Ectodermal cell (in vitro differentiated cells): ENCODE results near the gene KDM7A.

Source experiments
- H3K27ac ChIP-seq: 2 replicates; pipeline ENCODE4 v1.7.0; 2013; ENCODE audit warnings: mild to moderate bottlenecking, low read depth, low read length; ENCODE audit not compliant: insufficient read depth, poor library complexity, severe bottlenecking
- H3K27me3 ChIP-seq: 2 replicates; pipeline ENCODE4 v1.7.0; 2013; ENCODE audit warnings: mild to moderate bottlenecking, low read length; ENCODE audit not compliant: insufficient read depth, control insufficient read depth, poor library complexity, severe bottlenecking
- H3K36me3 ChIP-seq: one replicate; pipeline ENCODE4 v1.7.0; 2013; ENCODE audit warnings: low read length; ENCODE audit not compliant: control insufficient read depth, insufficient read depth
- H3K4me1 ChIP-seq: one replicate; pipeline ENCODE4 v1.7.0; 2013; ENCODE audit warnings: low read length; ENCODE audit not compliant: control insufficient read depth, insufficient read depth
- H3K4me3 ChIP-seq: 2 replicates; pipeline ENCODE4 v1.7.0; 2013; ENCODE audit warnings: low read depth, low read length, control low read depth; ENCODE audit not compliant: insufficient read depth
- H3K9me3 ChIP-seq: 2 replicates; pipeline ENCODE4 v1.7.0; 2013; ENCODE audit warnings: mild to moderate bottlenecking, low read length, moderate library complexity; ENCODE audit not compliant: control insufficient read depth
- WGBS, 2 experiments: methylation state at CpG; one replicate each; pipeline ENCODE4 v1.1.7; 2013; ENCODE audit warnings: missing lambda C conversion rate in 2 of 2; 5-methylcytosine and 5-hydroxymethylcytosine counted together

The KDM7A gene

DNA sequence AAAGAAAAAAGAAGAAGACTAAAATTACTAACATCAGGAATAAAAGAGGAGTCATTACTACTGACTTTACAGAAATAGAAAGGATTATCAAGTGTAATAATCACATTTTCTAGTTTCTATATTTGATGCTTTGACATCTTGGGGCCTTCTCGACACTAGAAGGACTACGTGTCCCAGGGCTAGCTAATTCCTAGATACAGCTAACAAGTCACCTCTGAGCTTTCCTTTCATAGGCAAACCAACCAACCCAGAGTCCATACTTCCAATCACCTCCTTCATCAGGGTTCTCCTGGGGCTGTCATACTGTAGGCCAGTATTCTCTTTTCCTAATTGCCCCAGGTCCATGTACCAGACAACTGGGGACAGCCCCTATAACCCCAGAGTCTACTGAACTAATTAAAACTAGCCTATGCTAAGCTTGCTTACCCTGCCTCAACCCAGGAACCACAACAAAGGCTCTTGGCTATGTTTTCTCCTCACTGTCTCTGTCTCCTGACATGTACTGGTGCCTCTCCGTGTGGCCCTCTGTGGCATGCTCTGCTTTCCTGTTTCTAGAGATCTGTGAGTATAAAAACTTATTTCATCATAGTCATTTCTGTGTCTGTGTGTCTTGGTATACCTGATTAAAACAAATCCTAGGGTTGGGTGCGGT is 107.4 kb downstream of the KDM7A start:
- Histone ChIP-seq H3K4me1 (no peaks in the 10 kb centered on the region), H3K4me3 (no peak overlapping the region), H3K9me3 (peaks cover 5% of the 10 kb centered on the region), H3K27ac (no peak overlapping the region), H3K27me3 (no peaks in the 10 kb centered on the region), H3K36me3 (no peaks in the 10 kb centered on the region)
- 91 to 97% methylated on average over 4 of the region's 4 CpGs for WGBS, 2 experiments

GRCh38 chr7:140068033-140068432 is 108.8 kb downstream of the KDM7A start:
- peaks cover 5% of the 10 kb centered on the region for H3K9me3 ChIP-seq
- no CpG with 5 or more reads among the region's 2 CpGs for WGBS, 2 experiments

GRCh38 chr7:140067052-140067451 is 109.7 kb downstream of the KDM7A start:
- Histone ChIP-seq H3K36me3 (no peaks in the 10 kb centered on the region), H3K4me3 (no peak overlapping the region), H3K9me3 (peaks cover 5% of the 10 kb centered on the region), H3K27me3 (peaks cover 21% of the 10 kb centered on the region), H3K4me1 (no peaks in the 10 kb centered on the region), H3K27ac (no peak overlapping the region)
- WGBS, 2 experiments = 92 to 95% methylated on average over 2 of the region's 2 CpGs

More at GRCh38 chr7:140068033-140068432, 108.8 kb downstream of the KDM7A start:
- no peaks in the 10 kb centered on the region for H3K4me1 ChIP-seq
- H3K4me3 ChIP-seq = no peak overlapping the region
- no peaks in the 10 kb centered on the region for H3K36me3 ChIP-seq
- H3K27me3 ChIP-seq = peaks cover 11% of the 10 kb centered on the region
- no peak overlapping the region for H3K27ac ChIP-seq

GRCh38 chr7:140062528-140063299 is 114.1 kb downstream of the KDM7A start, which contains the start of gene PARP12:
Gene PARP12 (minus strand): TSS chr7:140062951. CDS start chr7:140062847, 104 bp downstream.
- H3K27ac ChIP-seq = no peak within 1 kb of the TSS

GRCh38 chr7:140062118-140062527 is 114.7 kb downstream of the KDM7A start:
- Histone ChIP-seq H3K36me3 (no peaks in the 10 kb centered on the region), H3K4me3 (peak overlapping the region; percentile 45), H3K27ac (no peak overlapping the region), H3K9me3 (peaks cover 5% of the 10 kb centered on the region), H3K27me3 (peaks cover 38% of the 10 kb centered on the region), H3K4me1 (no peaks in the 10 kb centered on the region)
- WGBS, 2 experiments = 19 to 21% methylated on average over 32 of the region's 32 CpGs

More at GRCh38 chr7:140062528-140063299, 114.1 kb downstream of the KDM7A start, which contains the start of gene PARP12:
- Histone ChIP-seq H3K36me3 (no peaks in the 10 kb centered on the region), H3K9me3 (peaks cover 5% of the 10 kb centered on the region), H3K4me1 (no peaks in the 10 kb centered on the region), H3K4me3 (peak within 1 kb of the TSS; percentile 45), H3K27me3 (peaks cover 38% of the 10 kb centered on the region)
- WGBS, 2 experiments = 1 to 2% methylated on average over 106 of the region's 106 CpGs

DNA sequence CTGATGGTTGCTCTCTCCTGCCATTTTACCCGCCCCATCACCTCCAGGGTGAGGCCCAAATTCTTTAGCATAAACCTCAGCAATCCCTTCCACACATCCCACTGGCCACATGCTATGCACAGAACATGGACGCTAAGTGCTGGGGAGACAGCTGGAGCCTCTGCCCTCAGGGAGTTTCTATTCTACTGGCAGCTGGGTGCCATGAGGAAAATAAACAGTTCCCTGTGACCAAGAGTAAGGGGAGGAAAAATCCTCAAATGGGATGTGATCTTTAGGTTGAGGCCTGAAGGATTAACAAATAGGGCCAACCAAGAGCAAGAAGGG is 115.2 kb downstream of the KDM7A start:
- 91% methylated on average over 2 of the region's 2 CpGs for WGBS, 2 experiments
- peaks cover 38% of the 10 kb centered on the region for H3K27me3 ChIP-seq

DNA sequence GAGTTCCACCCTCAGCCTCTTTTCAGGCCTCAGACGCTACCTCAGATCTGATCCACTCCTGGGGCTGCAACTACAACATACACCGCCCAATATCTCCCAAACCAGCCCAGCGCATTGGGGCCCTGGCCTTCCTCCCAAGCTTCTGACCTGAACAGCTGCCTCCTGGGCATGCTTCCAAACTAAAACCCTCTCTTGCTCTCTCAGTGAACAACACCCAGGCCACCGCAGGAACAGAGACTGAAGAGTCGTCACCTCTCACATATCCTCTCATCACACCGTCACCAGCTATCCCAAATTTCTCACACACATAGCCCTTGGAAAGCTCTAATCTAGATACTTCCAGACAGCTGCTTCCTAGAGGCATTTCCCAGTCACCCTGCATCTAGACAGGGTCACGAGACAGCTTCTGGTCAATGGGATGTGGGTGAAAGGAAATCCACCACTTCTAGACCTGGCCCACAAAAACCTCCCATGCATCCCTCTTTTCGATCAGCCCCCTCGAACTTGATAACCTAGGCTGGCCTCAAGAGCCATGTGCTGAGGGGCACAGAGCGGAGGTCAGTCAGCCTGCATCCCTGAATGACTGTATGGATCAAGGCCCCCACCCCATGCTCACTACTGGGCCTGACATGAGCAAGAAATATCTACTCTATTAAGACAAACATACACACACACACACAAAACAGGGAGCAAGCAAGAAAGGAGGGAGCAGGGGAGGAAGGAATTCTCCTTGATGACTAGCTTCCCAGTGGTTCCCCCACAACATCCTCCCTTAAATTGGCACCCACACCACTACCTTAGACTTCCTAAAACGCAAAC is 115.8 kb downstream of the KDM7A start:
- Histone ChIP-seq H3K9me3 (no peaks in the 10 kb centered on the region), H3K4me3 (no peak overlapping the region), H3K27me3 (peaks cover 38% of the 10 kb centered on the region), H3K36me3 (no peaks in the 10 kb centered on the region), H3K27ac (no peak overlapping the region), H3K4me1 (no peaks in the 10 kb centered on the region)
- WGBS, 2 experiments = 94 to 96% methylated on average over 11 of the region's 11 CpGs

More for the DNA sequence above, 115.2 kb downstream of the KDM7A start:
- H3K4me1 ChIP-seq = no peaks in the 10 kb centered on the region
- H3K36me3 ChIP-seq = no peaks in the 10 kb centered on the region
- H3K9me3 ChIP-seq = peaks cover under 1% of the 10 kb centered on the region
- H3K4me3 ChIP-seq = no peak overlapping the region
- H3K27ac ChIP-seq = no peak overlapping the region

DNA sequence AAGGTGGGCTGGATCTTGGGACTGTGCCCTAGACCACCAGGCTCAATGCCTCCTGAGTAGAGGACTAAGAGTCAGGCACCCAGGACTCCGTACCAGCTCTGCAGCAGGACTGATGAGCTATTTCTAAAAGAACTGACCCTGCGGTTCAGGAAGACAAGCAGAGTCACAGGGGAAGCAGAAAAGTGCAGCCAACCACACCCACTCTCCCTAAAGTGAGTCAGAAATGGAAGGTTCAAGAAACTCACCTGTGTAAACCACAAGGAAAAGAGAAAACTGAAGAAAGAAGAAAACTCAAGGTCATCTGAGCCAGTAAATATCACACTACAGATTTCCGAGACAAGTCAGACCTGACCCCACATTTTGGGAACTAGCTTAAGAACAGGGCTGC is 116.5 kb downstream of the KDM7A start:
- Histone ChIP-seq H3K27me3 (peaks cover 38% of the 10 kb centered on the region), H3K27ac (no peak overlapping the region), H3K36me3 (no peaks in the 10 kb centered on the region), H3K9me3 (no peaks in the 10 kb centered on the region), H3K4me1 (no peaks in the 10 kb centered on the region), H3K4me3 (no peak overlapping the region)
- WGBS, 2 experiments = 94 to 95% methylated on average over 3 of the region's 3 CpGs

DNA sequence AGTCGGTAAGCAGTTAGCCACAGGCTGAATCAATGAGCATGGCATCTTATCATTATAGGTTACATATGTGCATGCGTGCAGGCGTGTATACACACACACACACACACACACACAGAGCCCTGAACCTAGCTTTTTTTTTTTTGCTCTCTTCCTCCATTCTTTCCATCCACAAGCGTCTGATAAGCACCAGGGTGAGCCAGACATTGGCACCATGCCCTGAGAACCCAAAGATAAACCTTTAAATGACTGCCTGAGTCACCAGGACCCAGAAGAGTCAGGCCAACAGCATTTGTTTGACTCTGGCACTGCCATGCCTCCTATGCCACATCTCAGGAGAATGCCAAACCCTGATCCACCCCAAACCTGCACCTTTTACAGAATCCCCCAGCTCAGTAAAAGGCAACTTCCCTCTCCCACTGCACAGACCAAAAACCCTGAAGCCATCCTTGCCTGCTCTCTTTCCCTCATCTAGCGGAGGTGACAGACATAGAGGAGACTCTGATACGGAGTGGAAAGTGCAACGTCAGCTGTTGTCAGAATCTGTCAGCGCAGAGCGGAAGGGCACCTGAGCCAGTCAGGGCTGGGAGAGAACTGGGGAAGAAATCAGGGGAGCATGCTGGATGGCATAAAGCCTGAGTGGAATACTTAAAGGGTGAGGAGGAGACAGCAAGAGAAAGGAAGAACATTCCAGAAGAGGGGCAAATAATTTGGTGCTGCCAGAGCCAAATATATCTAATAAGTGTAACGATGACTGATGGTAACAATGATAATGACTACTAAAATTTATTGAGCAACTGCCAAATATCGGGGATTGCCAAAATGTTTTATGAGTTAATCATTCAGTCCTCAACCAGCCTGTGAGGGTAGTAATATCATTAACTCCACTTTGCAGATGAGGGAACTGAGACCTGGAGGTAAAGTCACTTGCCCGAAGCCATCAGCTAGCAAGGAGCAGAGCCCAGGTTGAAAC is 117.2 kb downstream of the KDM7A start:
- Histone ChIP-seq H3K4me3 (no peak overlapping the region), H3K4me1 (no peaks in the 10 kb centered on the region), H3K27me3 (peaks cover 38% of the 10 kb centered on the region), H3K27ac (no peak overlapping the region), H3K36me3 (no peaks in the 10 kb centered on the region), H3K9me3 (no peaks in the 10 kb centered on the region)
- WGBS, 2 experiments = 94 to 95% methylated on average over 12 of the region's 12 CpGs
